UCSD-AML1 (cell line): ENCODE data around the gene NECAB2.
A peak's percentile ranks its signal among the peaks of the same experiment; 100 is the strongest.

Experiments used
- DNase-seq: peaks from one replicate; lab custom pipeline; 2025; ENCODE audit not compliant: unreplicated experiment; lab: John Stamatoyannopoulos, UW

Gene NECAB2

DNA sequence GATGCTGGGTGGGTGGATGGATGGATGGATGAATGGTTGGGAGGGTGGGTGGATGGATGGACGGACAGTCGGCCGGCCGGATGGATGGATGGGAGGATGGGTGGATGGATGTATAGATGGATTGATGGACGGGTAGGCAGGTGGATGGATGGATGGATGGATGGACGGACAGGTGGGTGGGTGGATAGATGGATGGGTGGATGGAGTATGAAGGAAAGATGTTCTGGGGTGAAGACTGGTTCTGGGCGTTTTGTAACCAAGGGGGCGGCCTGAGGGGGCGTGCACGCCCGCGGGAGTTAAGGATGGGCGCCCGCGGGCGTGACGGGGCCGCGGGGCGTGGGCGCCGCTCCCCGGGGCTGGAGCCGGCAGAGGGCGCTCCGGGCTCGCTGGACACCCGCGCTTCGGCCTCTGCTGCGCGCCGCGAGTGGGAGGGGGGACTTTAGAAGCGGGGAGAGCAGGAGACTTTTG is at the start of gene NECAB2:
TSS of gene NECAB2 (plus strand) at position 407 of the 468 bp plus-strand sequence. CDS start 405 bp downstream, outside the sequence.
- DNase-seq = peak; percentile 39

GRCh38 chr16:83920894-83921491 is 47.1 kb upstream of the NECAB2 start:
- DNase-seq = no peak

DNA sequence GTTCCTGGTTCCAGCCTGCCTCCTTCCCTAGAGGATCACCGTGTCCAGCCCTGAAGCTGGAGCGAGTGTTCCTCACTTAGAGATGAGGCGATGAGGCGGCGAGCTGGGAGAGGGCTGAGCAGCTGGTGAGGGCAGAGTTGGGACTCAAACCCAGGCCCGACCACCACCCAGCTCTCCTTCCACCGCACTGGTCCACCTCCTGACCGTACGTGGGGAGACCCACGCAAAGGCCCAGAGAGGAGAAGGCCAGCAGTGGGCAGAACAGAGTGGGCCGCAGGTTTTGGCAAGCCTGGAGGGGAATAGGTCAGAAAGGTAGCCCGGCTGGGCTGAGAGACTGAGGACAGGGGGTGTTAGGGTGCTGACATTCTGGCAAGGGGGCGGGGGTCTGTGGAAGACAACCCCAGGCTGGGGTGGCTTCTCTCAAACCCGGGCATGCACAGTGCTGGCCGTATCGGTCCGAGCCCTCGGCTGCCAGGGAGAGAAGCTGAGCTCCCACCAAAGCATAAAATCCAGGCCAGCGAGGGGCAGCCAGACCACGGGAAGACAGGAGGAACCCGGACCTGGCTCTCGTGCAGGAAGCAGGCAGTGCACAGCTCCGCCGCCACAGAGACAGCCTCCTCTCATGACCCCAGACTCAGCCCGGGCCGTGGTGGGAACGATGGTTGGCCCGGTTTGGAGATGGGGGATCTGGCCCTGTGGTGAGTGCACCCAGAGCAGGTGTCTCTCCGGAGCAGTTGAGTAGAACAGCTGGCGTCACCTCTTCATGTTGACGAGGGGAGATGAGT is 44.3 kb upstream of the NECAB2 start:
- no peak for DNase-seq

DNA sequence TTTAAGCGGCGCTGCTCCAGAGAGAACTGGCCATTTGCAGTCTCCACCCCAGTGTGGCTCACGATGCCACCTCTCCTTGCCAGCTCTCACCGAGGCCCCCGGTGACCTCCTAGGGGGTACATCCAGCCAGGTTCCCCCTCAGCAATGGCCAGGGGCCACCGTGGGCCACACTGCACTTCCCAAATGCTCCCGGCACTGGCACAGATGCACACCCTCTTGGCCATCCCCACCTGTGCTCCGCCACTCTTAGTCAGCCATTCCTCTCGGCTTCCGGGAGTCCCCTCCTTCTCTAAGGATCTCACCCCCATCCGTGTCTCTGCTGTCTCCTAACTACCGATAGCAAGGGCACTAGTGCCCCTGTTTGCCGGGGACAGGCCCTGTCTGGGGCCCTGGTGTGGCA is 43.4 kb upstream of the NECAB2 start:
- DNase-seq = no peak

GRCh38 chr16:83925095-83925905 is 42.7 kb upstream of the NECAB2 start:
- DNase-seq = no peak

DNA sequence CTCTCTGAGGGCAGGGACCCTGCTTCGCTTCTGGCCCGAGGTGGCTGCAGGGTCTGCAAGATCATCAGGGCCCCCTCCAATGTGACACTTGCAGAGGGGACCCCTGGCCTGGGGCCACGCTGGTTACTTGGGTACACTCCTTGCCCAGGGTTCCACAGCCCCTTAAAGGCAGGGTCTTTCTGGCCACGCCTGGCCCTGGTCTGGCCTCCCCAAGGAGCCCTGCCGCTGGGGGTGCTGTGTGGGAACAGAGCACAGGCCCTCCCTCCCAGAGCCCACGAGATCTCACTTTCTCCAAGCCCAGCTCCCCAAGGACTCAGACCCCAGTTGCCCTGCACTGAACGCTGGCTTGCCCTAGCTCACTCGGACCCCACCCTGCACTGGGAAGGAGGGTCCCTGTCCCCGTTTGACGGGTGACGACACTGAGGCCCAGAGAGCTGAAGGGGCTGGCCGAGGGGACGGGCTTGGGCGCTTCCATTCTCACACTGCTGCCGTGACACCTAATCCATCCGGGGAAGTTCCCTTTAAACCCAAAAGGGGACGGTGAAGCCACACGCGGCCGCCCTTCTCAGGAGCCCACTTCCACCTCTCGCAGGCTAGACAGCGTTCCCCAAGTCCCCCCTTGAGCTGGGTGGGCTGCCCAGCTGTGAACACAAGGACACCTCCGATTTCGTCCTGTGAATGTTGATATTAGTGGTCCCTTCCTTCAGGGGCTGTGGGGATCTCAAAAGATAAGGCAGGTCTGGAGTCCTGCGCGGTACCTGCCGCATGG is 41.9 kb upstream of the NECAB2 start:
- DNase-seq = no peak

- peak; percentile 49 for DNase-seq
Observed at GRCh38 chr16:83926726-83927397, 41.2 kb upstream of the NECAB2 start.

GRCh38 chr16:83928341-83929055 is 39.5 kb upstream of the NECAB2 start:
- DNase-seq = no peak

GRCh38 chr16:83929811-83930555 is 38.1 kb upstream of the NECAB2 start:
- no peak for DNase-seq

- DNase-seq = no peak
Observed at GRCh38 chr16:83930730-83931500, 37.1 kb upstream of the NECAB2 start.

DNA sequence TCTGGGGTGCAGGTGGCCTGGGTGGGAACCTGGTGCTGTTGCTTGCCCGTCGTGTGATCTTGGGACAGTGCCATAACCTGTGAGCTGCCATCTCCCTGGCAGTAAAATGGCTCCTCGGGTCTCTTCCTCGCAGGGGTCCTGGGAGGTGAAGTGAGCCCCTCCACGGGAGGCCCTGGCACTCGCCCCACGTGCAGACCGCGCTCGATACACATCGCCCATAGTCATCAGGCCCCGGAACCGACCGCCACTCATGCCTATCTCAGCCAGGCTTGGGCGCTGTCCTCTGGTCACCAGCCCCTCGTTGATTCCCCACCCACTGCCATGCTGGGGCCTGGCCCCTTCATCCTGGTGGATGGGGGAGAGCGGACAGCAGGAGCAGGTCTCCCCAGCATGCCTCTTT is 36.5 kb upstream of the NECAB2 start:
- DNase-seq = no peak

- DNase-seq = no peak
Observed at GRCh38 chr16:83932304-83932703, 35.7 kb upstream of the NECAB2 start.

DNA sequence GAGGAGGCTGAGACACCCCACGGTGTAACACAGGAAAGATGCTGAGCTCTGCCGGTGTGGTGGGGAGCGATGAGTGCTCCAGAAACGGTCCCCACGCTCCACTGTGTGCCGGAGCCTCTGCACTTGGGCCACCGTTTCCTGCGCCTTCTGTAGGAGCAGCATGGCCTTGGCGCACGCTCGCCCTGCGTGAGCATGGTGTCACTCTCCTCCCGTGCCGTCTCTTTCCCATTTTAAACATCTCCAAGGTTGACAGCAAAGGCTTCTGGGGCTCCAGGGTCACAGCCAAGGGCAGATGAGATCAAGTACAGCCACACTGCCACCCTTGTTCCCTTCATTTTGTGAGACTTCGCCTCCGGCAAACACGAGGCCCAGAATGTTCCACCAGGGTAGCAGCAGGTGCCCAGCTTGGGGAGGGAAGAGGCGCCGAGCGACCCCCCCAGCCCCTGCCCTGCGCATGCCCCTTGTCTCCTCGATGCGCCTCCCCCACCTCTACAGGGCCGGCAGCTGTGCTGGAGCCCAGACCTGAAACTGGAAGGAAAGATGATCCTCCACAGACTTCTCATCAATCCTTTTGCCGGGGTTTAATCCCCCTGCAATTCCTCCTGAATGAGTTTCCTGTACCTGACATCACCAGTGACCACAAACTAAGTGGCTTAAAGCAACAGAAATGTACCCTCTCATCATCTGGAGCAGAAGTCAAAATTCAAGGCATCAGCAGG is 34.9 kb upstream of the NECAB2 start:
- no peak for DNase-seq

DNA sequence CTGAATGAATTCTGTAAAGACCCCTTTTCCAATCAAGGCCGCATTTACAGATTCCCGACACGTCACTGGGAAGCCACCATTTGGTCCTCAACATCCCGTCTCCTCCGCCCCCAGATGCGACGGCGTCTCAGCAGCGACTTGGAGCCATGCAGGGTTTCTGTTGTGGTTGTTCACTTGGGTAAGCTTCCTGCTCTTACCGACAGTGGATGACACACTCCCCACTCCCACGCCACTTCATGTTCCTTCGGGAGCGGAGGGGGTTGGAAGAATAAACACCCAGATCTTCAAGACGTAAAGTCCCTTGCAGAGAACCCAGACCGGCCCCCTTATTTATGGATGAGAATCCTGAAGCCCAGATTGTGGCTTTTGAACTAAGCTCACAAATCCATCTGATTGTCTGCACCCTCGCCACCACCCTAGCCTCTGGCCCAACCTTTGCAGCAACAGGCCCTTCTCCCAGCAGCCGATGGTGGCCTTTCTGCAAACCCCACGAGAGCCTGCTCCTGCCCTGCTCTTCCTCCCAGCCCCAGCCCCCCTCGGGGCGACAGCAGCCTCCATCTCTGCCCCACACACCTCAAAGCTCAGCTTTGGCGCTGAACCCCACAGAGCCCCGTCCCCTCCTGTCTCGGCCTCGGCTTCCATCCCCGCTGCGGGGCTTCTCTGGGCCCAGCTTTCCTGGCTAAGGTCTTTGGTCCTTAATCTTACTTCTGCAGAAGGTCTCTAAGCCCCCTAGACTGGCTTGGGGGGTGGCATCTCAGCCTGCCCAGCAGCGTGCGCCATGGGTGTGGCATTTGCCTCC is 34.0 kb upstream of the NECAB2 start:
- peak; percentile 35 for DNase-seq

DNA sequence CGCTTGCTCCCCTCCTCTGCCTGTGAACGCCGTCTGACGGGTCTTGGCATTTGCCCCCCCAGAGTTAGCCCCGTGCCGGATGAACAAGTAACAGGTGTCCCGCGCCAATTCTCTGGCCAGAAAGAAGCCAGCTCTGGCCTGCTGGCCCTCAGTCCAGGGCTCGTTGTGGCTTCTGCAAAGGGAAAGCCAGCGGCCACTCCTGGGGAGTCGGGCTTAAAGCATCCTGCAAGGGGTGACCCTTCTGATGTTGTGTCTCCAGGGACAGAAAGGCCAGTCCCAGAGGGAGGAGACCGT is 33.4 kb upstream of the NECAB2 start:
- no peak for DNase-seq

- DNase-seq = no peak
Observed at GRCh38 chr16:83935005-83935857, 32.8 kb upstream of the NECAB2 start.
